ENCODE data around the gene NCOA1.

GRCh38 chr2:24768013-24768412 is 277.0 kb downstream of the NCOA1 start:
- no peak for TF ChIP-seq CTCF (IDR thresholded peaks at IDR 0.05; ENCODE audit: poor library complexity)
- TF ChIP-seq EZH2phosphoT487 (IDR thresholded peaks at IDR 0.05; ENCODE audit: low read depth, severe bottlenecking, unreplicated experiment): no peak
- TF ChIP-seq EZH2 (IDR thresholded peaks at IDR 0.05; ENCODE audit: borderline replicate concordance): no peak
